ENCODE data around the gene TXNRD3. TPM values are rescaled to one million over a fixed set of nuclear protein-coding genes. Genes with fewer than 3 reads are reported as not detected.

The TXNRD3 gene
- total and polyA plus RNA-seq, 4 donors = 7.0 to 11.0 (median 7.7) TPM

DNA sequence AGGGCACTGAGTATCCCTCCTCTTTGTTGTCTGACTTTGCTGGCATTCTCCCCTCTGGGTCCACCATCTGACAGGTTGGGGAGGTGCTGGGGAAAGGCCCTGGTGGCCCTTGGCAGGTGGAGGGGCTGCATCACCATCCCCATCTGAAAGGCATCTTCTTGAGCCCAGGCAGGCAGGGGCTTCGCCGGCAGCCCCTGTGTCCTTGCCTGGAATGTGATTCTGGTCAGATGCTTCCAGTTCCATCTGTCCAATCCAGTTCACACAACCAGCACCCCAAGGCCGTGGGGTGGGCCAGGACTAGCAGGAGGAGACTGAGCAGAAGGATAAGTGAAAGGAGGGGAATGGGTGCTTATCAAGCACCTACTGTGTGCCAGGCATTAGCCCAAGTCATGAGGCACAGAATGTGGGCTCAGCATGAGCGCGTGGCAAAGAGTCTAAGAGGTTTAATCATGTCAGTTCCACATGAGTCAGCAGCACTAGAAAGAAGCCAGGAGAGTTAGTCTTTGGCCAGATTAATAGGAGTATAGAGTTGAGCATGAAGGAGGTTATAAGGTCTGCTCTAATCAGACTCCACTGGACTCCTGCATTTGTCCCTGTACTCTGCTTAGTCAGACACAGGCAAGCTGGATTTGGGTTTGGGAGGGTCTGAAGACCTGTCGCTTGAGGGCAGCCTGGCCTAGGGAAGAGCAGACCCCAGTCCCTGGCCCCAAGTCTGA, 10.5 kb upstream of the TXNRD3 start (continued):
- TF ChIP-seq, protein P1, sequence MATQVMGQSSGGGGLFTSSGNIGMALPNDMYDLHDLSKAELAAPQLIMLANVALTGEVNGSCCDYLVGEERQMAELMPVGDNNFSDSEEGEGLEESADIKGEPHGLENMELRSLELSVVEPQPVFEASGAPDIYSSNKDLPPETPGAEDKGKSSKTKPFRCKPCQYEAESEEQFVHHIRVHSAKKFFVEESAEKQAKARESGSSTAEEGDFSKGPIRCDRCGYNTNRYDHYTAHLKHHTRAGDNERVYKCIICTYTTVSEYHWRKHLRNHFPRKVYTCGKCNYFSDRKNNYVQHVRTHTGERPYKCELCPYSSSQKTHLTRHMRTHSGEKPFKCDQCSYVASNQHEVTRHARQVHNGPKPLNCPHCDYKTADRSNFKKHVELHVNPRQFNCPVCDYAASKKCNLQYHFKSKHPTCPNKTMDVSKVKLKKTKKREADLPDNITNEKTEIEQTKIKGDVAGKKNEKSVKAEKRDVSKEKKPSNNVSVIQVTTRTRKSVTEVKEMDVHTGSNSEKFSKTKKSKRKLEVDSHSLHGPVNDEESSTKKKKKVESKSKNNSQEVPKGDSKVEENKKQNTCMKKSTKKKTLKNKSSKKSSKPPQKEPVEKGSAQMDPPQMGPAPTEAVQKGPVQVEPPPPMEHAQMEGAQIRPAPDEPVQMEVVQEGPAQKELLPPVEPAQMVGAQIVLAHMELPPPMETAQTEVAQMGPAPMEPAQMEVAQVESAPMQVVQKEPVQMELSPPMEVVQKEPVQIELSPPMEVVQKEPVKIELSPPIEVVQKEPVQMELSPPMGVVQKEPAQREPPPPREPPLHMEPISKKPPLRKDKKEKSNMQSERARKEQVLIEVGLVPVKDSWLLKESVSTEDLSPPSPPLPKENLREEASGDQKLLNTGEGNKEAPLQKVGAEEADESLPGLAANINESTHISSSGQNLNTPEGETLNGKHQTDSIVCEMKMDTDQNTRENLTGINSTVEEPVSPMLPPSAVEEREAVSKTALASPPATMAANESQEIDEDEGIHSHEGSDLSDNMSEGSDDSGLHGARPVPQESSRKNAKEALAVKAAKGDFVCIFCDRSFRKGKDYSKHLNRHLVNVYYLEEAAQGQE (IDR thresholded peaks at IDR 0.05) = no peak
- no peak for TF ChIP-seq RAD21 (IDR thresholded peaks at IDR 0.05)
- TF ChIP-seq, protein P2, sequence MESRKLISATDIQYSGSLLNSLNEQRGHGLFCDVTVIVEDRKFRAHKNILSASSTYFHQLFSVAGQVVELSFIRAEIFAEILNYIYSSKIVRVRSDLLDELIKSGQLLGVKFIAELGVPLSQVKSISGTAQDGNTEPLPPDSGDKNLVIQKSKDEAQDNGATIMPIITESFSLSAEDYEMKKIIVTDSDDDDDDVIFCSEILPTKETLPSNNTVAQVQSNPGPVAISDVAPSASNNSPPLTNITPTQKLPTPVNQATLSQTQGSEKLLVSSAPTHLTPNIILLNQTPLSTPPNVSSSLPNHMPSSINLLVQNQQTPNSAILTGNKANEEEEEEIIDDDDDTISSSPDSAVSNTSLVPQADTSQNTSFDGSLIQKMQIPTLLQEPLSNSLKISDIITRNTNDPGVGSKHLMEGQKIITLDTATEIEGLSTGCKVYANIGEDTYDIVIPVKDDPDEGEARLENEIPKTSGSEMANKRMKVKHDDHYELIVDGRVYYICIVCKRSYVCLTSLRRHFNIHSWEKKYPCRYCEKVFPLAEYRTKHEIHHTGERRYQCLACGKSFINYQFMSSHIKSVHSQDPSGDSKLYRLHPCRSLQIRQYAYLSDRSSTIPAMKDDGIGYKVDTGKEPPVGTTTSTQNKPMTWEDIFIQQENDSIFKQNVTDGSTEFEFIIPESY (IDR thresholded peaks at IDR 0.05) = no peak

DNA sequence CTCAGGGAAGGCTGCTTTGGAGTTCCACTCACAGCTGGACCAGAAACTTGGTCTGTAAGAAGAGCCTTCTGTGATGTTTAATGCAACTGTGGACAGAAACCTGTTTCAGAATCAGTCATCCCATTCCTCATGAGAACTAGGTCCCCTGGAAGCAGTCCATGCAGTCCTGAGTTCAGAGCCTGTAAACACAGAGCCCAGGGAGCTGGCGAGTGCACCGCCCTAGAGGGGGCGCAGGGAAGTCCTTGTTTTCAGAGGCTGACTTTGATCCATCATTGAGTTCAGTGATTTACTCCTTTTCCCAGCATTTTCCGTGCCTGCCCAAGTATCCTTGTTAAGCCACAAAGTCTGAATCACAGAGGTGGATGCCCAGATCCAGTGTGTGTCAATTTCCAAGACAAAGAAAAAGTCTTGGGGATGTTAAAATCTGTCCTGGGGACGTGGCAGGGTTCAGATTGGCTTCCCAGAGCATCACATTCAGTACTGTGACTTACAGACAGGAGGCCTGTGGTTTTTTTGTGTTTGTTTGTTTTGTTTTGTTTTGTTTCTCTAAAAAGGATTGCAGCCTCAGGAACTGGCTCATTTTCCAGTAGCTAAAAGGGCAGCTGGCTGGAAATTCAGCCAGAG, 9.8 kb upstream of the TXNRD3 start:
- Histone ChIP-seq H3K4me1 (ENCODE audit: control insufficient read depth in 4 of 4, insufficient read depth in 4 of 4, low read length in 3 of 4) (no peaks in the 10 kb centered on the region), H3K36me3 (ENCODE audit: control insufficient read depth in 4 of 4, insufficient read depth in 3 of 4, low read depth in 1 of 4, low read length in 3 of 4) (no peaks in the 10 kb centered on the region), H3K27ac (ENCODE audit: low read depth in 1 of 2, low read length in 2 of 2) (no peak overlapping the region), H3K9ac (ENCODE audit: low read depth in 1 of 2, low read length in 2 of 2) (no peak overlapping the region), H3K27me3 (ENCODE audit: control insufficient read depth in 4 of 4, insufficient read depth in 4 of 4, low read length in 3 of 4) (no peaks in the 10 kb centered on the region), H3K9me3 (ENCODE audit: control insufficient read depth in 4 of 4, low read length in 3 of 4) (no peaks in the 10 kb centered on the region), H3K4me3 (ENCODE audit: low read depth in 1 of 3, low read length in 3 of 3) (no peak overlapping the region)
- no peak for DNase-seq (ENCODE audit: low spot score)
- 60% methylated on average over 5 of the region's 5 CpGs for WGBS
- no peak for TF ChIP-seq HNF4A (conservative IDR thresholded peaks at IDR 0.05)

DNA sequence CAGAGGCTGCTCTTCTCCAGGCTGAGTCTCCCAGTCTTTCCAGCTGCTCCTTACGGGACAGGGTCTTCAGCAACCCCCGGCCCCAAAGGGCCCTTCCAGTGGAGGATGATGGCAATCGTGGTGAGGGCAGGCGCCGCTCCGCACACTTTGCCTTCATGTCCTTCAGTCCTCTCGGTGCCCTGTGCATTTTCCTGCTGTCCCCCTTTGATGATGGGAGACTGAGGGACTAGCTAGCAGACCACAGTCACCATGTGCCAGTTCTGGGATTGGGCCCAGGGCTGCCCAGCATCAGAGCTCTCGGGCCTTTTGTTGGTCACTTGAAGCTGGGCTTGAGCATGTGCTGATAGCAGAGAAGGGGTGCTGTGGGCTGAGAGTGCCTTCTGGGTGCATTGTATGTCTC, 8.8 kb upstream of the TXNRD3 start:
- WGBS = 84% methylated on average over 8 of the region's 8 CpGs
- no peaks in the 10 kb centered on the region for H3K36me3 ChIP-seq (ENCODE audit: control insufficient read depth in 4 of 4, insufficient read depth in 3 of 4, low read depth in 1 of 4, low read length in 3 of 4)
- H3K9me3 ChIP-seq (ENCODE audit: control insufficient read depth in 4 of 4, low read length in 3 of 4) = peaks cover 0 to under 1% (median under 1%) of the 10 kb centered on the region in 4 donors
- H3K4me3 ChIP-seq (ENCODE audit: low read depth in 1 of 3, low read length in 3 of 3) = no peak overlapping the region
- H3K27me3 ChIP-seq (ENCODE audit: control insufficient read depth in 4 of 4, insufficient read depth in 4 of 4, low read length in 3 of 4) = no peaks in the 10 kb centered on the region
- DNase-seq (ENCODE audit: low spot score) = no peak
- no peak overlapping the region for H3K27ac ChIP-seq (ENCODE audit: low read depth in 1 of 2, low read length in 2 of 2)
- TF ChIP-seq NR2F2 (IDR thresholded peaks at IDR 0.05) (no peak), GABPA (IDR thresholded peaks at IDR 0.05 in 1 of 2, conservative IDR thresholded peaks at IDR 0.05 in 1 of 2) (no peak), RXRA (IDR thresholded peaks at IDR 0.05) (no peak)
- TF ChIP-seq, protein P2 (IDR thresholded peaks at IDR 0.05) = no peak
- no peak overlapping the region for H3K9ac ChIP-seq (ENCODE audit: low read depth in 1 of 2, low read length in 2 of 2)
- H3K4me1 ChIP-seq (ENCODE audit: control insufficient read depth in 4 of 4, insufficient read depth in 4 of 4, low read length in 3 of 4) = no peaks in the 10 kb centered on the region

Data from liver (tissue), 9 donors.